BJ (cell line): ENCODE data around the gene MYO1D. TPM values are rescaled to one million over a fixed set of nuclear protein-coding genes. Genes with fewer than 3 reads are reported as not detected.

ENCODE experiments used
- CTCF ChIA-PET: fragments of 350-600 bp; formaldehyde crosslinking; extraction: SDS; loops from one replicate; lab custom pipeline; 2021; ENCODE audit warnings: antibody characterized with exemption, inconsistent platforms; lab: Yijun Ruan, JAX
- POLR2A ChIA-PET: fragments of 300-600 bp; sonication (Branson Sonifier 250); formaldehyde crosslinking; extraction: SDS; loops from one replicate; lab custom pipeline; 2021; ENCODE audit warnings: antibody characterized with exemption; lab: Charles Lee
- DNase-seq: peaks from one replicate; pipeline ENCODE4 v3.0.0-alpha.2; 2011; ENCODE audit warnings: low read depth
- H3K27me3 ChIP-seq: 2 replicates; pipeline ENCODE4 v1.6.0; 2011; ENCODE audit warnings: low read length; ENCODE audit not compliant: control insufficient read depth, insufficient read depth
- H3K36me3 ChIP-seq: 2 replicates; pipeline ENCODE4 v1.5.1; 2011; ENCODE audit warnings: low read length; ENCODE audit not compliant: control insufficient read depth, insufficient read depth
- H3K4me3 ChIP-seq: 2 replicates; pipeline ENCODE4 v1.5.1; 2011; ENCODE audit warnings: low read depth, mild to moderate bottlenecking, control low read depth, low read length
- CTCF ChIP-seq: IDR thresholded peaks from 2 replicates; pipeline ENCODE4 v1.5.1; 2011; ENCODE audit warnings: low read depth, mild to moderate bottlenecking, control low read depth, inconsistent platforms, low read length, moderate library complexity; ENCODE audit not compliant: insufficient read depth
- polyA plus RNA-seq: library from polyadenylated mRNA; depleted of rRNA; stranded (reverse); fragments of >200 nt; gene quantifications from 2 replicates; pipeline ENCODE4 v1.2.3, GENCODE V29; 2011

MYO1D gene
- polyA plus RNA-seq, 1 experiment = 23.6 TPM

GRCh38 chr17:32628271-32629044 lies 248.5 kb downstream of the MYO1D start:
- Histone ChIP-seq H3K4me3 (no peak overlapping the region), H3K27me3 (no peaks in the 10 kb centered on the region), H3K36me3 (no peaks in the 10 kb centered on the region; the same call in 1 of the 2 replicates)
- CTCF ChIA-PET = no interaction called here
- no peak for TF ChIP-seq CTCF
- DNase-seq = no peak
- POLR2A ChIA-PET = no interaction called here

GRCh38 chr17:32627239-32627996 lies 249.5 kb downstream of the MYO1D start:
- Histone ChIP-seq H3K36me3 (no peaks in the 10 kb centered on the region; the same call in 1 of the 2 replicates), H3K4me3 (no peak overlapping the region), H3K27me3 (no peaks in the 10 kb centered on the region)
- DNase-seq = no peak
- ChIA-PET CTCF (interaction anchor here (0.9 kb wide), 1 partner anchor 140 kb away, joined by 3 read pairs; the partner anchor contains the start of gene CDK5R1), POLR2A (no interaction called here)
- TF ChIP-seq CTCF = no peak

GRCh38 chr17:32626379-32626791 lies 250.5 kb downstream of the MYO1D start:
- CTCF ChIA-PET = interaction anchor here (0.9 kb wide), 1 partner anchor 139 kb away, joined by 3 read pairs; the partner anchor contains the start of gene CDK5R1
- POLR2A ChIA-PET = no interaction called here
- Histone ChIP-seq H3K36me3 (no peaks in the 10 kb centered on the region; the same call in 1 of the 2 replicates), H3K4me3 (no peak overlapping the region), H3K27me3 (no peaks in the 10 kb centered on the region)
- no peak for TF ChIP-seq CTCF
- DNase-seq = no peak

GRCh38 chr17:32625971-32626370 lies 251.0 kb downstream of the MYO1D start:
- Histone ChIP-seq H3K27me3 (no peaks in the 10 kb centered on the region), H3K36me3 (no peaks in the 10 kb centered on the region), H3K4me3 (no peak overlapping the region)
- ChIA-PET CTCF (no interaction called here), POLR2A (no interaction called here)
- DNase-seq = no peak
- no peak for TF ChIP-seq CTCF

GRCh38 chr17:32623196-32623595 lies 253.7 kb downstream of the MYO1D start:
- CTCF ChIA-PET = no interaction called here

More at GRCh38 chr17:32623196-32623595, 253.7 kb downstream of the MYO1D start:
- no peaks in the 10 kb centered on the region for H3K36me3 ChIP-seq
- no peak overlapping the region for H3K4me3 ChIP-seq
- no peaks in the 10 kb centered on the region for H3K27me3 ChIP-seq
- TF ChIP-seq CTCF = no peak
- POLR2A ChIA-PET = no interaction called here
- DNase-seq = no peak
